SK-N-SH (cell line): ENCODE data around the gene PRKN.

Source experiments
- CHD2 ChIP-seq: fragments of 150-350 bp; IDR thresholded peaks from 2 replicates; pipeline ENCODE4 v1.6.1; 2018; ENCODE audit warnings: low read length; ENCODE audit not compliant: partially characterized antibody
- ELF1 ChIP-seq: IDR thresholded peaks from 2 replicates; pipeline ENCODE4 v1.4.0; 2012
- MXI1 ChIP-seq: IDR thresholded peaks from 2 replicates; pipeline ENCODE4 v1.6.1; 2012; ENCODE audit warnings: mild to moderate bottlenecking, low read depth, low read length, improper control_type of control experiment
- POLR2AphosphoS5 ChIP-seq: IDR thresholded peaks from 2 replicates; pipeline ENCODE4 v1.6.1; 2012; ENCODE audit warnings: low read depth, low read length
- RCOR1 ChIP-seq: fragments of 150-350 bp; IDR thresholded peaks from 2 replicates; pipeline ENCODE4 v1.6.1; 2017; ENCODE audit warnings: antibody characterized with exemption, low read length
- REST ChIP-seq: IDR thresholded peaks from 2 replicates; pipeline ENCODE4 v1.6.1; 2012; ENCODE audit warnings: mild to moderate bottlenecking, low read depth, low read length, moderate library complexity
- RFX5 ChIP-seq: IDR thresholded peaks from 2 replicates; pipeline ENCODE4 v1.6.1; 2012; ENCODE audit warnings: mild to moderate bottlenecking, improper control_type of control experiment, low read length
- RXRA ChIP-seq: IDR thresholded peaks from 2 replicates; pipeline ENCODE4 v1.4.0; 2012; ENCODE audit warnings: low read depth, mild to moderate bottlenecking, borderline replicate concordance
- SMC3 ChIP-seq: IDR thresholded peaks from 2 replicates; pipeline ENCODE4 v1.6.1; 2012; ENCODE audit warnings: low read depth, low read length, improper control_type of control experiment
- TEAD4 ChIP-seq: IDR thresholded peaks from 2 replicates; pipeline ENCODE4 v1.4.0; 2012; ENCODE audit warnings: mild to moderate bottlenecking, borderline replicate concordance; ENCODE audit not compliant: insufficient read depth
- TF ChIP-seq, protein P1 (sequence below): fragments of 200-600 bp; sonication (generic); IDR thresholded peaks from 2 replicates; pipeline ENCODE4 v1.6.1; 2017; ENCODE audit warnings: antibody characterized with exemption, mild to moderate bottlenecking, moderate library complexity
- TF ChIP-seq, protein P2 (sequence below): IDR thresholded peaks from 2 replicates; pipeline ENCODE4 v1.4.0; 2012; ENCODE audit warnings: low read depth, borderline replicate concordance

DNA sequence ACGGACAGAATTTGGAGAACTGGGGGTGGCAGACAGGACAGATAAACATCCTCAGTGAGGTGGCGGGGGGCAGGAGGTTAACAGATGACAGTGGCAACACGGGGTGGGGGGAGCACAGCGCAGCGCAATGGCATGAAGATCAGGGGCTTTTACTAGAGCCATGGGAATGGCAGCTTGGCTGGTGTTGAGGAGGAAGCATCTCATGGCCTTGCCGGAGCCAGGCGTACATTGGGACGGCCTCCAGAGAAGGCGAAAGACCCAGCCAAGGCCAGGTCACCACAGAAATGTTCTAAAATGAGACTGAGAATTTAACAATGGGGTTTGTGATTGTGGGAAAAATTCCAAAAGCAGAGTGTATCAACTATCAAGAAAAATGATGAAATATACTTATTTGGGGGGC, 173.0 kb downstream of the PRKN start:
- TF ChIP-seq, protein P1, sequence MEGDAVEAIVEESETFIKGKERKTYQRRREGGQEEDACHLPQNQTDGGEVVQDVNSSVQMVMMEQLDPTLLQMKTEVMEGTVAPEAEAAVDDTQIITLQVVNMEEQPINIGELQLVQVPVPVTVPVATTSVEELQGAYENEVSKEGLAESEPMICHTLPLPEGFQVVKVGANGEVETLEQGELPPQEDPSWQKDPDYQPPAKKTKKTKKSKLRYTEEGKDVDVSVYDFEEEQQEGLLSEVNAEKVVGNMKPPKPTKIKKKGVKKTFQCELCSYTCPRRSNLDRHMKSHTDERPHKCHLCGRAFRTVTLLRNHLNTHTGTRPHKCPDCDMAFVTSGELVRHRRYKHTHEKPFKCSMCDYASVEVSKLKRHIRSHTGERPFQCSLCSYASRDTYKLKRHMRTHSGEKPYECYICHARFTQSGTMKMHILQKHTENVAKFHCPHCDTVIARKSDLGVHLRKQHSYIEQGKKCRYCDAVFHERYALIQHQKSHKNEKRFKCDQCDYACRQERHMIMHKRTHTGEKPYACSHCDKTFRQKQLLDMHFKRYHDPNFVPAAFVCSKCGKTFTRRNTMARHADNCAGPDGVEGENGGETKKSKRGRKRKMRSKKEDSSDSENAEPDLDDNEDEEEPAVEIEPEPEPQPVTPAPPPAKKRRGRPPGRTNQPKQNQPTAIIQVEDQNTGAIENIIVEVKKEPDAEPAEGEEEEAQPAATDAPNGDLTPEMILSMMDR, result no peak
- TF ChIP-seq RXRA (no peak), POLR2AphosphoS5 (no peak), TEAD4 (no peak), RCOR1 (no peak), ELF1 (no peak), CHD2 (no peak), MXI1 (no peak), REST (no peak), RFX5 (no peak), SMC3 (no peak)
- TF ChIP-seq, protein P2, sequence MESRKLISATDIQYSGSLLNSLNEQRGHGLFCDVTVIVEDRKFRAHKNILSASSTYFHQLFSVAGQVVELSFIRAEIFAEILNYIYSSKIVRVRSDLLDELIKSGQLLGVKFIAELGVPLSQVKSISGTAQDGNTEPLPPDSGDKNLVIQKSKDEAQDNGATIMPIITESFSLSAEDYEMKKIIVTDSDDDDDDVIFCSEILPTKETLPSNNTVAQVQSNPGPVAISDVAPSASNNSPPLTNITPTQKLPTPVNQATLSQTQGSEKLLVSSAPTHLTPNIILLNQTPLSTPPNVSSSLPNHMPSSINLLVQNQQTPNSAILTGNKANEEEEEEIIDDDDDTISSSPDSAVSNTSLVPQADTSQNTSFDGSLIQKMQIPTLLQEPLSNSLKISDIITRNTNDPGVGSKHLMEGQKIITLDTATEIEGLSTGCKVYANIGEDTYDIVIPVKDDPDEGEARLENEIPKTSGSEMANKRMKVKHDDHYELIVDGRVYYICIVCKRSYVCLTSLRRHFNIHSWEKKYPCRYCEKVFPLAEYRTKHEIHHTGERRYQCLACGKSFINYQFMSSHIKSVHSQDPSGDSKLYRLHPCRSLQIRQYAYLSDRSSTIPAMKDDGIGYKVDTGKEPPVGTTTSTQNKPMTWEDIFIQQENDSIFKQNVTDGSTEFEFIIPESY, result no peak
